Neutrophil (primary cell): ENCODE measurements around the gene NDRG3.
A peak's percentile ranks its signal among the peaks of the same experiment; 100 is the strongest.

ENCODE experiments used
- H3K27ac ChIP-seq: fragments of 200-600 bp; sonication (generic); 2 replicates; pipeline ENCODE4 v1.5.1; 2016; ENCODE audit warnings: mild to moderate bottlenecking, moderate library complexity
- H3K27me3 ChIP-seq: fragments of 200-600 bp; sonication (generic); 2 replicates; pipeline ENCODE4 v1.6.0; 2016; ENCODE audit warnings: mild to moderate bottlenecking
- H3K36me3 ChIP-seq: fragments of 200-600 bp; sonication (generic); 2 replicates; pipeline ENCODE4 v1.5.1; 2017
- H3K4me1 ChIP-seq, 2 experiments: fragments of 200-600 bp in 1 of 2; sonication (generic) in 1 of 2; 1 replicate in 1 of 2; 2 replicates in 1 of 2; pipeline versions ENCODE4 v1.5.1 to v1.6.1; 2013 to 2016; ENCODE audit warnings: low read depth in 1 of 2, low read length in 1 of 2, mild to moderate bottlenecking in 1 of 2, moderate library complexity in 1 of 2; ENCODE audit not compliant: control insufficient read depth in 1 of 2, insufficient read depth in 1 of 2
- H3K4me3 ChIP-seq, 2 experiments: fragments of 200-600 bp in 1 of 2; sonication (generic) in 1 of 2; 1 replicate in 1 of 2; 2 replicates in 1 of 2; pipeline ENCODE4 v1.5.1; 2013 to 2016; ENCODE audit warnings: low read depth in 1 of 2, low read length in 1 of 2, mild to moderate bottlenecking in 1 of 2, moderate library complexity in 1 of 2
- H3K9me3 ChIP-seq: fragments of 200-600 bp; sonication (generic); 2 replicates; pipeline ENCODE4 v1.5.1; 2016
- TF ChIP-seq, protein P1 (sequence below): fragments of 200-600 bp; sonication (generic); IDR thresholded peaks from 2 replicates; pipeline ENCODE4 v1.5.1; 2016; ENCODE audit warnings: antibody characterized with exemption

NDRG3 gene

DNA sequence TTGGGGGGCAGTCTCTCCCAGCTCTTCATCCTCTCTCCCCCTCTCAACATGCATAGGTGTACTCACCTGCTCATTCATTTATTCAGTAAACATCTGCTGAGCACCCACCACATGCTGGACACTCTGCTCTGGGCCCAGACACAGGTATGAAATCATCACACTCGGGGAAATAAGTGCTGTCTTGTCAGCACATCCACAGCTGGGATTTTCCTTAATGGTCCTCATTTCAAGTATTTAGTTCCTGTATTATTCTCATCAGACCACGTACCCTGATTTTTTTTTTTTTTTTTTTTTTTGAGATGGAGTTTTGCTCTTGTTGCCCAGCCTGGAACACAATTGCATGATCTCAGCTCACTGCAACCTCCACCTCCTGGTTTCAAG, 121.0 kb downstream of the NDRG3 start:
- TF ChIP-seq, protein P1, sequence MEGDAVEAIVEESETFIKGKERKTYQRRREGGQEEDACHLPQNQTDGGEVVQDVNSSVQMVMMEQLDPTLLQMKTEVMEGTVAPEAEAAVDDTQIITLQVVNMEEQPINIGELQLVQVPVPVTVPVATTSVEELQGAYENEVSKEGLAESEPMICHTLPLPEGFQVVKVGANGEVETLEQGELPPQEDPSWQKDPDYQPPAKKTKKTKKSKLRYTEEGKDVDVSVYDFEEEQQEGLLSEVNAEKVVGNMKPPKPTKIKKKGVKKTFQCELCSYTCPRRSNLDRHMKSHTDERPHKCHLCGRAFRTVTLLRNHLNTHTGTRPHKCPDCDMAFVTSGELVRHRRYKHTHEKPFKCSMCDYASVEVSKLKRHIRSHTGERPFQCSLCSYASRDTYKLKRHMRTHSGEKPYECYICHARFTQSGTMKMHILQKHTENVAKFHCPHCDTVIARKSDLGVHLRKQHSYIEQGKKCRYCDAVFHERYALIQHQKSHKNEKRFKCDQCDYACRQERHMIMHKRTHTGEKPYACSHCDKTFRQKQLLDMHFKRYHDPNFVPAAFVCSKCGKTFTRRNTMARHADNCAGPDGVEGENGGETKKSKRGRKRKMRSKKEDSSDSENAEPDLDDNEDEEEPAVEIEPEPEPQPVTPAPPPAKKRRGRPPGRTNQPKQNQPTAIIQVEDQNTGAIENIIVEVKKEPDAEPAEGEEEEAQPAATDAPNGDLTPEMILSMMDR, result no peak
- Histone ChIP-seq H3K27ac (no peak overlapping the region), H3K36me3 (peaks cover 25% of the 10 kb centered on the region), H3K27me3 (no peaks in the 10 kb centered on the region), H3K4me3 (no peak overlapping the region), H3K4me1 (peaks cover 10 to 11% of the 10 kb centered on the region in 2 experiments), H3K9me3 (no peaks in the 10 kb centered on the region)

DNA sequence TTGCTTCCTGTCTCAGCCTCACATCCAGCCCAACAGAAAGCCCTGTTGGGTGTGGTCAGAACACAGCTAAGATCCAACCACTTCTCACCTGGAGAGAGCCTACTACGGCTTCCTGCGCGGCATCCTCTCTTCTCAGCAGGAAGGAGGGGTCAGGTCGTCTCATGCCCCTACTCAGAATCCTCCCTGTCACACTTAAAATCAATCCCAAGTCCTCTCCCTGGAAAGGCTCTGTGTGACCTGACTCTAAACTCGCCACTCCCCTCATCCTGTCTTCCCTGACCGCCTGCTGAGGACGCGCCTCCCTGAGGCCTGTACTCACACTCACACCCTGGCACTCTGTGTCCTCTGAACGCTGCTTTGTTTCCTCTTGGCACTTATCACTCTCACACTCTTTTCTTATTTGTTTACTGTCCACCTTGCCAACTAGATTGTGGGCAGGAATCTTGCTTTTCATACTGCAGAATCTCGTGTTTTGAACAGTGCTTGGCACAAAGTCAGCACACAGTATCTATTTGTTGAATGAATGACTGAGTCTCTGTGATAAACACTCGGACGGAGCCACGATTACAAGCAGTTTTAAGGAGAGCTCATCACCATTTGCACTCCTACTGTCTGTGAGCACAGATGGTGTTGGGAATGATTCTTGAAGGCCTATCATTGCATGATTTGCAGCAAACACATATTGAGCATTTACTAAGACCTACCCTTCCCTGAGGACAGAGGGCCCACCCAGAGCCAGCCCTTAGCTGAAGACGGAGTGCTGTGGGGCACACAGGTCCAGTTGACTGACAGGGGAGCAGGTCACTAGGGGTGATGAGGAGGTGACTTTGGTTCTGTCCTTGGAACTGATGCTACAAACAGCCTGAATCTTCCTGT, 121.6 kb downstream of the NDRG3 start:
- H3K27me3 ChIP-seq, result no peaks in the 10 kb centered on the region
- no peak overlapping the region for H3K4me3 ChIP-seq
- peaks cover 4 to 5% of the 10 kb centered on the region in 2 experiments for H3K4me1 ChIP-seq
- H3K9me3 ChIP-seq, result no peaks in the 10 kb centered on the region
- H3K27ac ChIP-seq, result peak overlapping the region; percentile 29
- TF ChIP-seq, protein P1, result no peak
- peaks cover 25% of the 10 kb centered on the region for H3K36me3 ChIP-seq

DNA sequence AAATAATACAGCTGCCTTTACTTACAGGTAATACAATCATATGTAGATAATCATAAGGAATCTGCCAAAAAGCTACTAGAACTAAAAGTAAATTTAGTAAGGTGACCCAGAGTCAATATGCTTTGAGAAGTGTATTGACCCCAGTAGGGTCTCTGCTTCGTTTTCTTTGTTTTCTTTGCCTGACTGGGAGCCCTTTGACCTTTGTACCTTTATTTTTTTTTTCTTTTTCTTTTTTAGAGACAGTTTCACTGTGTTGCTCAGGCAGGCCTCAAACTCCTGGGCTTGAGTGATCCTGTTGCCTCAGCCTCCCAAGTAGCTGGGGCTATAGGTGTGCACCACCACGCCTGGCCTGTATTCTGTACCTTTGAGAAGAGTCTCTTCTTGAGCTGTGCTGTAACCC, 122.4 kb downstream of the NDRG3 start:
- Histone ChIP-seq H3K27ac (no peak overlapping the region), H3K4me3 (no peak overlapping the region), H3K36me3 (peaks cover 25% of the 10 kb centered on the region), H3K4me1 (no peaks in the 10 kb centered on the region), H3K9me3 (no peaks in the 10 kb centered on the region), H3K27me3 (no peaks in the 10 kb centered on the region)
- TF ChIP-seq, protein P1, result no peak

DNA sequence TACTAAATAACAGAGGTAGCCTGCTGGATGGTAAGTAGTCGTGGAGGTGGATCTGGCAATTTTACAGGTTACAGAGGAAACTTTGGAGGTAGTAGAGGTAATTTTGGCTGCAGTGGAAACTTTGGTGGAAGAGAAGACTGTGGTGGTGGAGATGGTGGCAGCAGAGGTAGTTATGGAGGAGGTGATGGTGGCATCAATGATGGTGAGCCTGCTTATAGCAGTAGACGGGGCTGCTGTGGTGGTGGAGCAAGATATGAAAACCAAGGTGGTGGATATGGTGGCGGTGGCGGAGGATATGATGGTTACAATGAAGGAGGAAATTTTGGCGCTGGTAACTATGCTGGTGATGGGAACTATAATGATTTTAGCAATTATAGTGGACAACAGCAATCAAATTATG, 125.0 kb downstream of the NDRG3 start:
- H3K4me1 ChIP-seq, result no peaks in the 10 kb centered on the region
- no peaks in the 10 kb centered on the region for H3K27me3 ChIP-seq
- TF ChIP-seq, protein P1, result no peak
- H3K36me3 ChIP-seq, result peaks cover 36% of the 10 kb centered on the region
- no peak overlapping the region for H3K4me3 ChIP-seq
- H3K27ac ChIP-seq, result no peak overlapping the region
- no peaks in the 10 kb centered on the region for H3K9me3 ChIP-seq

DNA sequence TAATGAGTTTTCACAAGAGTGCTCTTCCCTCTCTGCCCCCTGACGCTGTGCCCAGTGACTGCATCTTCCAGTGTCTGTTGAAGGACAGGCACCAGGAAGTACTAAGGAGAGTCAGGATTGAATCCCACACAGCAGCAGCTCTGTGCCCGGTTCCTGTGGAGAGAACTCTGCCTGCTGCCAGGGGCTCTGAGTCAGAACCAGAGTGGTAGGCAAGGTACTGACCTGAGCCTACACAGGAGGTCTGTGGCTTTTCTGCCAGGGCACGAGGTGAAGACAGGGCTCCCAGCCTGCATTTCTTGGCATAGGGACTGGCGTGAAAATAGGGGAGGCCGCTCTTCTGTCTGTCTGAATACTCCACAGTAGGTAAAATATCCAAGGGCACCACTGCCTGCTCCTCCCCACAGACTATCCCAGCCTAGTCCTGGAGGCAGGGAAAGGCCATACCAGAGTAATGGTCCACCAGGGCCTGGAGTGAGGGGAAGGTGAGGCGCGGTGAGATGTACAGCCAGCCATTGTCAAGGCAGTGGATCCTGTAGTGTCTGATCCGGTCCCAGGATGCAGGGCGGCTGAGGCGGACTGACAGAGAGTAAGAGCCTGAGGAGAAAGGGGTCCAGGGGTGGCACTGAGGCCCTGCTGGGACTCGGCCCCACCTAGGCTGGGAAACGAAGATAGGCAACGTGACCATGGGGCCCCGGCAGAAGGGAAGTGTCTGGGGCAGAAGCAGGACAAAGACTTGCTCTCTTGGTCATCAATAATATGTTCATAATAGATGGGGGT, 130.9 kb downstream of the NDRG3 start:
- peaks cover 70% of the 10 kb centered on the region for H3K36me3 ChIP-seq
- no peaks in the 10 kb centered on the region for H3K4me1 ChIP-seq
- H3K9me3 ChIP-seq, result no peaks in the 10 kb centered on the region
- H3K27ac ChIP-seq, result peak overlapping the region; percentile 55
- no peaks in the 10 kb centered on the region for H3K27me3 ChIP-seq
- H3K4me3 ChIP-seq, result no peak overlapping the region
- TF ChIP-seq, protein P1, result no peak
